Measurements from ENCODE around the gene RSPO4. TPM values are rescaled to one million over a fixed set of nuclear protein-coding genes. Genes with fewer than 3 reads are reported as not detected.
"Not testable (repeated sequence)": the region's sequence is repeated elsewhere in the genome, so short reads cannot be mapped to it uniquely, and the experiment has no call there.

Gene RSPO4
- total RNA-seq, 8 experiments from 2014 or later = 0.05 to 0.81 (median 0.28) TPM; not detected in 1

- Histone ChIP-seq H3K4me3 (no peak overlapping the region), H3K4me1 (replicated peaks in 1 of 2) (no peaks in the 10 kb centered on the region), H3K27ac (no peak overlapping the region)
- in situ Hi-C loops (cut with MboI; ENCODE audit: low pct_unique_long_range_greater_than_20kb in 2 of 9, low sequenced_read_pairs in 9 of 9, unreplicated experiment in 9 of 9) = no loop called here
- ATAC-seq (replicated peaks in 6 of 8) = no peak
- WGBS, 10 experiments = 0 to 79% (median 56%) methylated on average over 2 to 6 of the region's 6 CpGs; no CpG with 5 or more reads in 6 of the 10 experiments
These were observed 3.8 kb downstream of the RSPO4 start for GRCh38 chr20:998231-998830.

GRCh38 chr20:997486-997885, 4.6 kb downstream of the RSPO4 start:
- WGBS, 10 experiments = 28 to 100% (median 80%) methylated on average over 1 to 2 of the region's 6 CpGs; no CpG with 5 or more reads in 5 of the 10 experiments

GRCh38 chr20:997016-997415, 5.1 kb downstream of the RSPO4 start:
- in situ Hi-C loops (cut with MboI; ENCODE audit: low pct_unique_long_range_greater_than_20kb in 2 of 9, low sequenced_read_pairs in 9 of 9, unreplicated experiment in 9 of 9) = no loop called here
- Histone ChIP-seq H3K27ac (no peak overlapping the region), H3K4me3 (no peak overlapping the region), H3K4me1 (replicated peaks in 1 of 2) (no peaks in the 10 kb centered on the region)
- WGBS, 10 experiments = 30 to 77% (median 55%) methylated on average over 1 to 3 of the region's 8 CpGs; no CpG with 5 or more reads in 3 of the 10 experiments
- ATAC-seq (replicated peaks in 6 of 8) = no peak

More at GRCh38 chr20:997486-997885, 4.6 kb downstream of the RSPO4 start:
- Histone ChIP-seq H3K4me3 (no peak overlapping the region), H3K27ac (no peak overlapping the region), H3K4me1 (replicated peaks in 1 of 2) (no peaks in the 10 kb centered on the region)
- in situ Hi-C loops (cut with MboI; ENCODE audit: low pct_unique_long_range_greater_than_20kb in 2 of 9, low sequenced_read_pairs in 9 of 9, unreplicated experiment in 9 of 9) = no loop called here
- ATAC-seq (replicated peaks in 6 of 8) = no peak

- no peak for ATAC-seq (replicated peaks in 6 of 8)
- Histone ChIP-seq H3K4me1 (replicated peaks in 1 of 2) (no peaks in the 10 kb centered on the region), H3K4me3 (no peak overlapping the region), H3K27ac (no peak overlapping the region)
- 38 to 100% (median 80%) methylated on average over 1 to 4 of the region's 8 CpGs; no CpG with 5 or more reads in 3 of the 10 experiments for WGBS, 10 experiments
- in situ Hi-C loops (cut with MboI; ENCODE audit: low pct_unique_long_range_greater_than_20kb in 2 of 9, low sequenced_read_pairs in 9 of 9, unreplicated experiment in 9 of 9) = no loop called here
These were observed 6.9 kb downstream of the RSPO4 start for GRCh38 chr20:995170-995569.

DNA sequence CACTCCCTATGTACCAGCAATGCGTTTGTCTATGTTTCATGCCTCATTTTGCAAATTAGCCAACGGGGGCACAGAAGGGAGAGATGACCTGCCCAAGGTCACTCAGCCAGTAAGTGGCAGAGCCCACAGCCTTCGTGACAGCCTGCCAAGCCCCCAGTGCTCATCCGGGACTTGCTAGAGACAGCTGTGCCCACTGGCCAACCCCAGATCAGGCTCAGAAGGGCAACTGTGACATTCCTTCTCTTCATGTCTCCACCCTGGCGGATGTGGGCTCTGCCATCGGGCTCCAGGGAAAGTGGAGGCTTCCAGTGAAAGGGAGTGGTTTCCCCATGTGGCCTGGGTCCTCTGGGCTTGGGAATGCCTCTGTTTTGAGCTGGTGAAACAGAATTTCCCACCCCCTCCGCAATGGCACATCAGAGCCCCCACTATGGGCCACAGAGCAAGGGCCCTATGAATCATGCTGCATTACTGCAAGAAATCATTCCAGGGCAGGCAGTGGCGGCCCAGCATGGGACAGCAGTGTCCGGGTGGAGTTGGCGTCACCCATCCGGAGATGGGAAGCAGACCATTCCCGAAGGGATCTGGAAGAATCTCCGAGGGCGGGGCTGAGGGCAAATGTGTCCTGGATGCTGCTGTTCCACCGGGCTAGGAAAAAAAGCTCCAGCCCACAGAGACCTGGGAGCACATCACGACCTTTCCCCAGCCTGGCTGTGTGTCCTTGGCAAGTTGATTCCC, 9.1 kb downstream of the RSPO4 start:
- Histone ChIP-seq H3K27ac (no peak overlapping the region), H3K4me3 (no peak overlapping the region), H3K4me1 (replicated peaks in 1 of 2) (no peaks in the 10 kb centered on the region)
- WGBS, 10 experiments = 27 to 86% (median 73%) methylated on average over 1 to 9 of the region's 16 CpGs; no CpG with 5 or more reads in 3 of the 10 experiments
- in situ Hi-C loops (cut with MboI; ENCODE audit: low pct_unique_long_range_greater_than_20kb in 2 of 9, low sequenced_read_pairs in 9 of 9, unreplicated experiment in 9 of 9) = no loop called here
- no peak for ATAC-seq (replicated peaks in 6 of 8)

DNA sequence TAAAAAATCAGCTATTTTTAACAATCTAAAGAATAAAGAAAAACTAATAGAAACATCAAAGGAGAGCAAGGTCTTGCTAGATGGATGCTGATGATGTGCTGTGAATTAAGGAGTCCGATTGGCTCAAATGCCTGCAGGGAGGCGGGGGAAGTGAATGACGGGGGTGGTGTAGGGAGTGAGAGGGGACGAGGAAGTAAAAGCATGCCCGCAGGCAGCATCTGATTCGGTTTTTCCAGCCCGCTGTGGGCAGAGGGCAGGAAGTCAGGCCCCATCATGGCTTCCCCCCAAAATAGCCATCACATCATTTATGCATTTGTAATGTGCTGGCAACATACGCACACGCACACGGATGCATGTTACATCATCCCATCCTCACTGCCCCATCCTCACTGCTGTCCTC, 10.3 kb downstream of the RSPO4 start:
- no peak for ATAC-seq (replicated peaks in 6 of 8)
- H3K4me1 ChIP-seq (replicated peaks in 1 of 2) = no peaks in the 10 kb centered on the region
- in situ Hi-C loops (cut with MboI; ENCODE audit: low pct_unique_long_range_greater_than_20kb in 2 of 9, low sequenced_read_pairs in 9 of 9, unreplicated experiment in 9 of 9) = no loop called here
- no peak overlapping the region for H3K4me3 ChIP-seq
- no peak overlapping the region for H3K27ac ChIP-seq
- WGBS, 10 experiments = 68 to 93% (median 82%) methylated on average over 2 to 8 of the region's 10 CpGs; no CpG with 5 or more reads in 2 of the 10 experiments

DNA sequence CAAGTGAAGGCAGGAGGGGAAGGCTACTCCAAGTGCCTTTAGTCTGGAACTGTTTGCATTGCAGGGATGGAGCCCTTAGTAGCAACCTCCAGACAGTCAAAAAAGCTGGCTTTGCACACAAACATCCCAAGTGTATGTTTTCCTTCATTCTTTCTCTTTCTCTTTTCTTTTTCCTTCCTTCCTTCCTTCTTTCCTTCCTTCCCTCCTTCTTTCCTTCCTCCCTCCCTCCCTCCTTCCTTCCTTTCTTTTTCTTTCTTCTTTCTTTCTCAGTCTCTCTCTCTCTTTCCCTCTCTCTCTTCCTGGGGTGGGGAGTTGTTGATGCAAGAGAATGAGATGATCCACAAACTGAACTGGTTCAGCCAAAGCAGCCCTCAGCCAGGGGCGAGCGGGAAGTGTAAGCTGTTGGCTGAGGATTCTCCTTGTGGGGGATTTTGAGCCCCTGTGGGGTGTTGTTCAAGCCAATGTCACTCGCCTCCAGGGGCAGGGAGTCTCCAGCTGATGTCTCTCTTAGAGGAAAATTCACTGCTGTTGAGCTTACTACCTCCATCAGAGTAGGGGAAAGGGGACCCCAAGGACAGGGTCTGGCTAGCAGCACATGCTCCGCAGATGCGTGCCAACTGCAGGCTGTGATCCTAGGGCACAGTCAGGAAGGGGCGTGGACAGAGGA, 11.7 kb downstream of the RSPO4 start:
- H3K27ac ChIP-seq = no peak overlapping the region
- in situ Hi-C loops (cut with MboI; ENCODE audit: low pct_unique_long_range_greater_than_20kb in 2 of 9, low sequenced_read_pairs in 9 of 9, unreplicated experiment in 9 of 9) = no loop called here
- no peak overlapping the region for H3K4me3 ChIP-seq
- 0 to 100% (median 51%) methylated on average over 1 to 5 of the region's 6 CpGs; no CpG with 5 or more reads in 4 of the 10 experiments for WGBS, 10 experiments
- no peak for ATAC-seq (replicated peaks in 6 of 8)
- H3K4me1 ChIP-seq (replicated peaks in 1 of 2) = no peaks in the 10 kb centered on the region

GRCh38 chr20:988272-988671, 13.8 kb downstream of the RSPO4 start:
- peak in 2 of 8 experiments; percentile 62 to 81 for ATAC-seq (replicated peaks in 6 of 8)
- H3K27ac ChIP-seq = no peak overlapping the region
- no peaks in the 10 kb centered on the region for H3K4me1 ChIP-seq (replicated peaks in 1 of 2)
- in situ Hi-C loops (cut with MboI; ENCODE audit: low pct_unique_long_range_greater_than_20kb in 2 of 9, low sequenced_read_pairs in 9 of 9, unreplicated experiment in 9 of 9) = no loop called here
- 31 to 86% (median 53%) methylated on average over 1 to 3 of the region's 3 CpGs; no CpG with 5 or more reads in 4 of the 10 experiments for WGBS, 10 experiments
- H3K4me3 ChIP-seq = no peak overlapping the region

DNA sequence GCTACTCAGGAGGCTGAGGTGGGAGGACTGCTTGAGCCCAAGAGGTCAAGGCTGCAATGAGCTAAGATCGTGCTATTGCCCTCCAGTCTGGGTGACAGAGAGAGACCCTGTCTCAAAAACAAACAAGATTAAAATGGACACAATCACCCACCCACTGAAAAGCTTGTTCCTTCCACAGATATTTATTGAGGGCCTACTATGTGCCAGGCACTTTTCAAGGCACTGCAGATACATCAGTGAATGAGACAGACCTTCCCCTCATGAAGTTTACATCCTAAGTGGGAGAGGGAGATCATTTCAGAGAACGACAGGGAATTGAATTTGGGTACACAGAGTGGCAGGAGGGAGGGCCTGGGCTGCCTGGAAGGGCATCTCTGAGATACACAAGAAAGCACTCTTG, 14.4 kb downstream of the RSPO4 start:
- Histone ChIP-seq H3K4me1 (replicated peaks in 1 of 2) (no peaks in the 10 kb centered on the region), H3K4me3 (no peak overlapping the region), H3K27ac (no peak overlapping the region)
- 0 to 27% (median 0%) methylated on average over 1 of the region's 2 CpGs; no CpG with 5 or more reads in 5 of the 10 experiments for WGBS, 10 experiments
- ATAC-seq (replicated peaks in 6 of 8) = no peak
- in situ Hi-C loops (cut with MboI; ENCODE audit: low pct_unique_long_range_greater_than_20kb in 2 of 9, low sequenced_read_pairs in 9 of 9, unreplicated experiment in 9 of 9) = no loop called here

DNA sequence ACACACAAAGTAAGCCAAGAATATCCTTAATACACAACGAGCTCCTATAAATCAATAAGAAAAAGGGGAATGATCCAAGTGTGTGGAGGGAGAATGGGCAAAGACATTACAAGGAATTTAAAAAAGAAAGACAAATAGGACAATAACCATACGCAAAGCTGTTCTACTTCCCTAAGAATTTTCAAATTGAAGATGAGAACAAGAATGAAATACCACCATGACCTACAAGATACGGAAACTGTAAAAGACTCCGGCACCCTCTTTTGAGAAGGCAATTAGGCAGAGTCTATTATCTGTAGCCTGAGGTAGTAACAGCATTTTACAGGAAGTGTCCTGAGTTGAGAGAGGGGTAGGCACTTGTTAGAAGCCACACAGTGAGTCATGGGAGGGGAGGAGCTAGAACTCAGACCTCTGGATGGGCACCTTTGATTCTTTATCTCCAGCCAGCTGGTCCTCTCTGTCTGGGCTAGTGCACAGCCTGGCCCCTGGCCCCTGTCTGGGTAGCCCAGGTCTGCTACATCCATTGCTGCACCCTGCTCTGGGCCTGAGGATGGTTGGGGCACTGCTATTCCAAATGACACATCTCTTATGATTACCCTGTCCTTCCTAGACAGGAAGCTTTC, 15.3 kb downstream of the RSPO4 start:
- H3K27ac ChIP-seq = no peak overlapping the region
- in situ Hi-C loops (cut with MboI; ENCODE audit: low pct_unique_long_range_greater_than_20kb in 2 of 9, low sequenced_read_pairs in 9 of 9, unreplicated experiment in 9 of 9) = no loop called here
- H3K4me3 ChIP-seq = no peak overlapping the region
- WGBS, 10 experiments = 39 to 82% (median 70%) methylated on average over 2 to 4 of the region's 4 CpGs; no CpG with 5 or more reads in 2 of the 10 experiments
- no peak for ATAC-seq (replicated peaks in 6 of 8)
- H3K4me1 ChIP-seq (replicated peaks in 1 of 2) = no peaks in the 10 kb centered on the region

DNA sequence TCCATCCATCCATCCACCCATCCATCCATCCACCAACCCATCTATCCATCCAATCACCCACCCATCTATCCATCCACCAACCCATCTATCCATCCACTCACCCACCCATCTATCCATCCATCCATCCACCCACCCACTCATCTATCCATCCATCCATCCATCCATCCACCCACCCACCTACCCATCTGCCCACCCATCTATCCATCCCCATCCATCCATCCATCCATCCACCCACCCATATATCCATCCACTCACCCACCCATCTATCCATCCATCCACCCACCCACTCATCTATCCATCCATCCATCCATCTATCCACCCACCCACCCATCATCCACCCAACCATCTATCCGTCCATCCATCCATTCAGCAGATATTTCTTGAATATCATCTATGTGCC, 17.1 kb downstream of the RSPO4 start:
- H3K4me3 ChIP-seq; in situ Hi-C loops (cut with MboI; ENCODE audit: low pct_unique_long_range_greater_than_20kb in 2 of 9, low sequenced_read_pairs in 9 of 9, unreplicated experiment in 9 of 9); H3K4me1 ChIP-seq (replicated peaks in 1 of 2); H3K27ac ChIP-seq; ATAC-seq (replicated peaks in 6 of 8): not testable (repeated sequence)
- no CpG with 5 or more reads among the region's 1 CpG for WGBS, 10 experiments

DNA sequence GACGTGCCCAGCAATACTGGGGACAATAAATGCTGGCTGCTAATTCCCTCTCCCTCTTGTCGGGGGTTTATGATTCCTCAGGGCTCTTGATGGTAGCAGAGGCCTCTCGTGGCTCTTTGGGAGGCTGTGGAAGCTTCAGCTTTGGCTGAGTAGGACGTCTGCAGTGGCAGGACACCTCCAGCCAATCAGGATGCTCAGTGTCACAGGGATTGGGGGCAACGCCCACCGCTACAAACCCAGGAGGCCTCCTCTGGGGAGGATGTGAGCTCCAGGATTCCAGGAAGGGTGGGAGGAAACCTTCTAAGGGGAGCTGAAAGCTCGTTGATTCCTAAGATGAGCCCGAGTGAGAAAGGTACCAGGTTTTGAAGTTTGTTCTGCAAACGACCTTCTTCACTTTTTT, 19.4 kb downstream of the RSPO4 start:
- Histone ChIP-seq H3K27ac (no peak overlapping the region), H3K4me1 (replicated peaks in 1 of 2) (no peaks in the 10 kb centered on the region), H3K4me3 (no peak overlapping the region)
- WGBS, 10 experiments = 0 to 58% (median 23%) methylated on average over 1 to 4 of the region's 9 CpGs; no CpG with 5 or more reads in 2 of the 10 experiments
- in situ Hi-C loops (cut with MboI; ENCODE audit: low pct_unique_long_range_greater_than_20kb in 2 of 9, low sequenced_read_pairs in 9 of 9, unreplicated experiment in 9 of 9) = no loop called here
- ATAC-seq (replicated peaks in 6 of 8) = peak in 3 of 8 experiments; percentile 79 to 82 (median 81)

DNA sequence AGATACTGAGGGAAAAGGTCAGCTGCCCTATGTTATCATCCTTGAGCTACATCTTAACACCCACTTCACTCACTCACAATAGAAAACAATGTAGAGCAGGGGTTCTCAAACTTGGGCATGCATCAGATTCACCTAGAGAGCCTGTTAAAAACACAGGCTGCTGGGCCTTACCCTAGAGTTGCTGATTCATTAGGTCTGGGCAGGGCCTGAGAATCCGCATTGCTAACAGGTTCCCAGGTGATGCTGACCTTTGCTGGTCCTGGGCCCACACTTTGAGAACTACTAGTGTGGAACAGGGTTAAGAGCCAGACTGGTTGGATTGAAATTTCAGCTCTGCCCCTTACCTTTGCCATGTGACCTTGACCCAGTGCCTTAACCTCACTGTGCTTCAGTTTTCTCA, 25.1 kb downstream of the RSPO4 start:
- in situ Hi-C loops (cut with MboI; ENCODE audit: low pct_unique_long_range_greater_than_20kb in 2 of 9, low sequenced_read_pairs in 9 of 9, unreplicated experiment in 9 of 9) = loop anchor here in 1 of 9 experiments (10.0 kb wide), 1 partner anchor 128 kb away; no protein-coding TSS in a partner anchor
- Histone ChIP-seq H3K4me1 (replicated peaks in 1 of 2) (no peaks in the 10 kb centered on the region), H3K4me3 (no peak overlapping the region), H3K27ac (no peak overlapping the region)
- no peak for ATAC-seq (replicated peaks in 6 of 8)
- 0 to 83% (median 0%) methylated on average over 1 of the region's 1 CpG; no CpG with 5 or more reads in 7 of the 10 experiments for WGBS, 10 experiments

Measured in motor neuron (in vitro differentiated cells).